ENCODE results near the gene NF2.

NF2 gene

DNA sequence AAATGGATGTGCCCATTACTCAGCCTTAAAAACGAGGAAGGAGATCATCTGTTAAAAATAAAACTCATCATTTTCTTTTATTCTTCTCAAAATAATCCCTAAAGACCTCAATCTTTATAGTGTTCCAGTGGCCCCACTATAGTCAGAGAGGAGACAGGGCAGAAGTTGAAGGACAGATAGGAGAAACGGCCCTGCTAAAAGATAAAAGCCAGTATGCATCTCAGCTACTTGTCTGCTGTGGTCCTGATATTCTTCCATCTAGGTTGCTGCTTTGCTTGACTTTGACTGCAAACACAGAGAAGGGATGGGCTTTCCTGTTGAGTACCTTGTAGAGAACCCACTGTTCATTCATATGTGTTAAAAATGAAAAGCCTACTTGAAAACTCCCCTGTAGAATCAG, 31.4 kb downstream of the NF2 start:
- Histone ChIP-seq H3K27me3 (ENCODE audit: insufficient read depth, poor library complexity, severe bottlenecking) (no peaks in the 10 kb centered on the region), H3K4me3 (ENCODE audit: severe bottlenecking) (no peak overlapping the region), H3K27ac (ENCODE audit: poor library complexity, severe bottlenecking) (peak overlapping the region; percentile 36), H3K4me1 (ENCODE audit: insufficient read depth, poor library complexity, severe bottlenecking) (peaks cover 6% of the 10 kb centered on the region), H3K36me3 (ENCODE audit: low read depth) (peaks cover 31% of the 10 kb centered on the region), H3K9me3 (ENCODE audit: severe bottlenecking) (no peaks in the 10 kb centered on the region)
- TF ChIP-seq, protein P1, sequence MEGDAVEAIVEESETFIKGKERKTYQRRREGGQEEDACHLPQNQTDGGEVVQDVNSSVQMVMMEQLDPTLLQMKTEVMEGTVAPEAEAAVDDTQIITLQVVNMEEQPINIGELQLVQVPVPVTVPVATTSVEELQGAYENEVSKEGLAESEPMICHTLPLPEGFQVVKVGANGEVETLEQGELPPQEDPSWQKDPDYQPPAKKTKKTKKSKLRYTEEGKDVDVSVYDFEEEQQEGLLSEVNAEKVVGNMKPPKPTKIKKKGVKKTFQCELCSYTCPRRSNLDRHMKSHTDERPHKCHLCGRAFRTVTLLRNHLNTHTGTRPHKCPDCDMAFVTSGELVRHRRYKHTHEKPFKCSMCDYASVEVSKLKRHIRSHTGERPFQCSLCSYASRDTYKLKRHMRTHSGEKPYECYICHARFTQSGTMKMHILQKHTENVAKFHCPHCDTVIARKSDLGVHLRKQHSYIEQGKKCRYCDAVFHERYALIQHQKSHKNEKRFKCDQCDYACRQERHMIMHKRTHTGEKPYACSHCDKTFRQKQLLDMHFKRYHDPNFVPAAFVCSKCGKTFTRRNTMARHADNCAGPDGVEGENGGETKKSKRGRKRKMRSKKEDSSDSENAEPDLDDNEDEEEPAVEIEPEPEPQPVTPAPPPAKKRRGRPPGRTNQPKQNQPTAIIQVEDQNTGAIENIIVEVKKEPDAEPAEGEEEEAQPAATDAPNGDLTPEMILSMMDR (IDR thresholded peaks at IDR 0.05; ENCODE audit: poor library complexity, severe bottlenecking): no peak
- ATAC-seq (ENCODE audit: low read depth) (no peak), DNase-seq (ENCODE audit: low spot score) (no peak)

DNA sequence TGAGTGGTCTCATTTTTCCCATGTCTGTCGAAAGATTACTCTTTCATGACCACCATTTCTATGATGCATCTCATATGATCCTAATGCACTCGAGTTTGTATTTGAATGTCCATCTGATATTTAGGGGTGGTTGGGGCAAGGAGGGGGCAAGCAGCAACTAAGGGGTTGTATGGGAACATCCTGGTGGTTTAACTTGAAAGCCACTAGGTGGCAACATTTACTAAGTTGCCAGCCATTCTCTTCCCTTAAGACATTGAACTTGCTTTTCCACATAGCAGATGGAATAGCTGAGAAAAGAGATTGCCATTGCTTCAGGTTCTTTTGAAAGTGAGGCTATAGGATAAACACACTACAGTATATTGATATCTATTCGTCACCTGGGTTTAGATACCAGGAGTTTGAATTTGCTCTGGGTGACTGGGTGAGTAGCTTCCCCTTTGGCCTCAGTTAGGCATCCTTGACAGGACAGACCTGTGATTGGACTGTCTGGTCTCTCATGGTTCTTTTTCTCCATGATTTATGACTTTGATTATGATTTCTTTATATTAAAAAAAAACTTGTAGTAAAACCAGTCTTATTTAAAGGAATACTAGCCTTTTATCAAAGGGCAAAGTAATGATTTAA, 32.4 kb downstream of the NF2 start:
- no peak overlapping the region for H3K4me3 ChIP-seq (ENCODE audit: severe bottlenecking)
- H3K36me3 ChIP-seq (ENCODE audit: low read depth): peaks cover 39% of the 10 kb centered on the region
- peaks cover 6% of the 10 kb centered on the region for H3K4me1 ChIP-seq (ENCODE audit: insufficient read depth, poor library complexity, severe bottlenecking)
- peak overlapping the region; percentile 36 for H3K27ac ChIP-seq (ENCODE audit: poor library complexity, severe bottlenecking)
- no peaks in the 10 kb centered on the region for H3K9me3 ChIP-seq (ENCODE audit: severe bottlenecking)
- no peak for DNase-seq (ENCODE audit: low spot score)
- ATAC-seq (ENCODE audit: low read depth): peak; percentile 76
- TF ChIP-seq, protein P1 (IDR thresholded peaks at IDR 0.05; ENCODE audit: poor library complexity, severe bottlenecking): peak; percentile 85
- H3K27me3 ChIP-seq (ENCODE audit: insufficient read depth, poor library complexity, severe bottlenecking): no peaks in the 10 kb centered on the region

DNA sequence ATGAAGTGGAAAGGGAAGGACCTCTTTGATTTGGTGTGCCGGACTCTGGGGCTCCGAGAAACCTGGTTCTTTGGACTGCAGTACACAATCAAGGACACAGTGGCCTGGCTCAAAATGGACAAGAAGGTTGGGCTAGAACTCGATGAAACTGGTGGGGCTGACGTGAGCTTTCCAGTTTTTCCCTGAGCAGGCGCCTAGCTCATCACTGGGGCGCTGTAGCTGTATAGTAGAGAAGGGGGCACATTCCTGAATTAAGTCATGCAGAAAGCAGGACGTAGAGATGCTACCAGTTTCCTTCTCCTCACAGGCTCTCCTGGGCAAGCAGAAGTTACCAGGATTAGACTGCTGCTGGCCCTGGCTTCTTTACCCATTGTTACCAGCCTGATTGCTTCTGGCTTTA, 33.3 kb downstream of the NF2 start:
- Histone ChIP-seq H3K4me3 (ENCODE audit: severe bottlenecking) (no peak overlapping the region), H3K9me3 (ENCODE audit: severe bottlenecking) (no peaks in the 10 kb centered on the region), H3K4me1 (ENCODE audit: insufficient read depth, poor library complexity, severe bottlenecking) (peaks cover 6% of the 10 kb centered on the region), H3K27me3 (ENCODE audit: insufficient read depth, poor library complexity, severe bottlenecking) (no peaks in the 10 kb centered on the region), H3K27ac (ENCODE audit: poor library complexity, severe bottlenecking) (no peak overlapping the region), H3K36me3 (ENCODE audit: low read depth) (peaks cover 47% of the 10 kb centered on the region)
- ATAC-seq (ENCODE audit: low read depth) (no peak), DNase-seq (ENCODE audit: low spot score) (no peak)
- TF ChIP-seq, protein P1 (IDR thresholded peaks at IDR 0.05; ENCODE audit: poor library complexity, severe bottlenecking): no peak

DNA sequence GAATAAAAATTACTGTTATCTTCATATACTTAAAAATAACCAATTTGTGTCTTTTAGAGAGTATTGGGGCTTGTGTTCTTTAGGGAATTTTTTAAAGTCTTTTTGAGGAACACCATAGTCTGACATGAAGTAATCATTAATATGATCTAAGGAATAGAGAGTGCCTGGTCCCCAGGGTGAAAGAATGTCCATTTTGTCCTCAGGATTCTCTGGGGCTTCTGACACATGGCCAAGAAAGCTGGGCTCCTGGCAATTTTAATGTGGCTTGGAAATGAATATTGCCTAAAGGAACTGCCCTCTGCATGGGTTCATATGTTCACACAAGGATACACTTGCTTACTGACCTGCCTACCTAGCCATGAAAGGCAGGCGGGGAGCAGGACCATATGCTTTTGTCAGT, 33.7 kb downstream of the NF2 start:
- TF ChIP-seq, protein P1 (IDR thresholded peaks at IDR 0.05; ENCODE audit: poor library complexity, severe bottlenecking): no peak
- H3K27me3 ChIP-seq (ENCODE audit: insufficient read depth, poor library complexity, severe bottlenecking): no peaks in the 10 kb centered on the region
- no peak for DNase-seq (ENCODE audit: low spot score)
- H3K4me1 ChIP-seq (ENCODE audit: insufficient read depth, poor library complexity, severe bottlenecking): peaks cover 6% of the 10 kb centered on the region
- H3K4me3 ChIP-seq (ENCODE audit: severe bottlenecking): no peak overlapping the region
- ATAC-seq (ENCODE audit: low read depth): no peak
- no peaks in the 10 kb centered on the region for H3K9me3 ChIP-seq (ENCODE audit: severe bottlenecking)
- peaks cover 51% of the 10 kb centered on the region for H3K36me3 ChIP-seq (ENCODE audit: low read depth)
- H3K27ac ChIP-seq (ENCODE audit: poor library complexity, severe bottlenecking): no peak overlapping the region

DNA sequence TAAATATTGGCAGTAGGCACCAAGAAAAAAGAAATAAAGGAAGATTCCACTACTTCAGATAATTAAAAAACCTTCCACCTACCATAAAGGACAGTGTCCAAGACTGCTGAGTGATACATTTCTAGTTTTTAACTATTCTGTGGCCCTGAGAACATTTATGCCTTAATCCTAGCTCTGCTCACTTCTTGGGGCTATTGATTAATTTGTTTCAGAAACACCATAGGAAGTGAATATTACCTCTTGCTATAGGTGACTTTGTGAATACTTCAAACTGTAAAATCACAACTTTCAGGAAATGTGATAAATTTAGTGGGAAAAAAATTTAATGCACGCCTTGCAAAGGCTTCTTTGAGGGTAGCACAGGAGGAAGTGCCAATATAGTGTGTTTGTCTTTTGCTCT, 35.2 kb downstream of the NF2 start:
- Histone ChIP-seq H3K27me3 (ENCODE audit: insufficient read depth, poor library complexity, severe bottlenecking) (no peaks in the 10 kb centered on the region), H3K36me3 (ENCODE audit: low read depth) (peaks cover 62% of the 10 kb centered on the region), H3K27ac (ENCODE audit: poor library complexity, severe bottlenecking) (no peak overlapping the region), H3K9me3 (ENCODE audit: severe bottlenecking) (no peaks in the 10 kb centered on the region), H3K4me3 (ENCODE audit: severe bottlenecking) (no peak overlapping the region), H3K4me1 (ENCODE audit: insufficient read depth, poor library complexity, severe bottlenecking) (peaks cover 5% of the 10 kb centered on the region)
- DNase-seq (ENCODE audit: low spot score) (no peak), ATAC-seq (ENCODE audit: low read depth) (no peak)
- TF ChIP-seq, protein P1 (IDR thresholded peaks at IDR 0.05; ENCODE audit: poor library complexity, severe bottlenecking): no peak
